GM21526 (cell line): ENCODE data around the gene LDLRAD4.
"Not testable (repeated sequence)": the region's sequence is repeated elsewhere in the genome, so short reads cannot be mapped to it uniquely, and the experiment has no call there.

Source experiments
- ATAC-seq: cut with Tn5 transposase; IDR thresholded peaks from one replicate; pipeline ENCODE4 v1.9.1; 2021; ENCODE audit warnings: moderate library complexity; ENCODE audit not compliant: unreplicated experiment, low FRiP score

Gene LDLRAD4

GRCh38 chr18:13474336-13474735, 255.8 kb downstream of the LDLRAD4 start:
- no peak for ATAC-seq

- ATAC-seq, result no peak
Measured at GRCh38 chr18:13474907-13475545, 256.5 kb downstream of the LDLRAD4 start.

- ATAC-seq, result not testable (repeated sequence)
Measured at GRCh38 chr18:13476312-13476711, 257.8 kb downstream of the LDLRAD4 start.

GRCh38 chr18:13477147-13477683, 258.7 kb downstream of the LDLRAD4 start:
- no peak for ATAC-seq

- no peak for ATAC-seq
Measured at GRCh38 chr18:13480571-13481255, 262.2 kb downstream of the LDLRAD4 start.

GRCh38 chr18:13481331-13481730, 262.8 kb downstream of the LDLRAD4 start:
- no peak for ATAC-seq

GRCh38 chr18:13481820-13482617, 263.5 kb downstream of the LDLRAD4 start:
- ATAC-seq, result peak; percentile 78

GRCh38 chr18:13482618-13482945, 264.0 kb downstream of the LDLRAD4 start:
- ATAC-seq, result no peak

GRCh38 chr18:13483316-13484270, 265.0 kb downstream of the LDLRAD4 start:
- ATAC-seq, result no peak

- ATAC-seq, result no peak
Measured at GRCh38 chr18:13485182-13485581, 266.6 kb downstream of the LDLRAD4 start.

- ATAC-seq, result no peak
Measured at GRCh38 chr18:13485604-13486003, 267.0 kb downstream of the LDLRAD4 start.

GRCh38 chr18:13486284-13486683, 267.7 kb downstream of the LDLRAD4 start:
- no peak for ATAC-seq

GRCh38 chr18:13486686-13487085, 268.1 kb downstream of the LDLRAD4 start:
- no peak for ATAC-seq

- ATAC-seq, result no peak
Measured at GRCh38 chr18:13487237-13487636, 268.7 kb downstream of the LDLRAD4 start.

- ATAC-seq, result no peak
Measured at GRCh38 chr18:13488281-13488929, 269.8 kb downstream of the LDLRAD4 start.

GRCh38 chr18:13489303-13489702, 270.7 kb downstream of the LDLRAD4 start:
- not testable (repeated sequence) for ATAC-seq

- no peak for ATAC-seq
Measured at GRCh38 chr18:13491138-13491537, 272.6 kb downstream of the LDLRAD4 start.

GRCh38 chr18:13492314-13492713, 273.8 kb downstream of the LDLRAD4 start:
- ATAC-seq, result no peak

- no peak for ATAC-seq
Measured at GRCh38 chr18:13493079-13493478, 274.5 kb downstream of the LDLRAD4 start.

GRCh38 chr18:13493725-13494124, 275.2 kb downstream of the LDLRAD4 start:
- no peak for ATAC-seq
